ENCODE measurements around the gene CHST11.
A peak's percentile ranks its signal among the peaks of the same experiment; 100 is the strongest.

The CHST11 gene

DNA sequence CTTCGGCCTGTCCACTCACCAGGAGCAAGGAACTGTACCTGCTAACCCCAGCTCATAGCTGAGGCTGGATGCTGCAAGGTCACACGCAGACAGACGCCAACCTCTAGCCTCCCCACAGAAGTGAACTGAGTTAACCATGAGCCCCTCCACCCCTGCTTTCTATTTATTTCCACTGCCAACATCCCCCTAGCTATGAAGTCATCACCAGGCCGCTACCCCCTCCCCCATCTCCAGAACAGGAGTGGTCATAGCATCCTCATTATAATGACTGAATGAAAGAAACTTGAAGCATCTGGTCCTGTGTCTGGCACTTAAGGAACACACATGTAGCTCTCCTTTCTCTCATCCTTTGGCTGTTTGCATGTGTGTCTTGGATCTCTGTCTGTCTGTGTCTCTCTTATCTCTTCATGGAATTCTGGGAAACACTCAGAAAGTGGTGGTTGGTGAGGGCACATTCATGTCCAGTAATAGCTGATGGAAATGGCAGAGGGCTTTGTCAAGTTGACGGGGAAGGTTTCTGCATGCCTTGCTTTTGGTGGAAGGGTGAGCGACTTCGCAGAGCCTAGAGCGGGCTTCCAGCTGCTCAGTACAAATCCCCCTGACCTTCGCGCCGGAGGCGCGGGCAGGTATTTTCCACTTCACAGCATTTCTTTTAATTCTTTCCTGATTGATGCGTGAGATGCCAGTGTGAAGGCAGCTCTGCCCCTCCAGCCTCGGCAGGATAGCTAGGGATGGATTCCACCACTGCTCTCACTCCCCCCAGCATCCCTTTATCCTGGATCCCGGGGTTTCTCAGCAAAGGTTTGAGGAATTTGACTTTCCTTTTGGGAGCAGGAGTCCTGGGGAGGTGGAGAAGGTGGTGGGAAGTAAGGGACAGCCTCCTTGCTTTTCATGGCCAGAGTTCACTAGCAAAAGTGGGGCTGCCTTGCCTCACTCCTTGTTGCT, 198.2 kb downstream of the CHST11 start:
- no peak for DNase-seq (ENCODE audit: low read depth)

DNA sequence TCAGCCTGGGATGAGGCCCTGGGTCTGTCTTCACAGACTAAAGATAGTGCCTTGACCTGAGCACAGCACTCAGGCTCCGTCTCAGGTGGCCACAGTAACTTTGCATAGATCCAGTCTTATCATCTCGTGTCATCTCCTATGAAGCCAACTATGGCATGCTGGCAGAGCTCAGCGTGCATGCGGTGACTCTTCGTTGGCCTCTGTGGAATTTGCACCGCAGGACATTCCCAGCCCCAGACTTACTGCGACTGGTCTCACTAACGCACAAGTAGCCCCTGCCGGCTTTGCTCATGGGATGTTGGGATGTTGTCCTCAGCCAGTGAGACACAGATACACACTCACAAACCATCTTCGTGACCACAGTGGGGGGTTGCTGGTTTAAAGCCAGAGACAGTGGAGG, 199.6 kb downstream of the CHST11 start:
- DNase-seq (ENCODE audit: low read depth) = no peak

DNA sequence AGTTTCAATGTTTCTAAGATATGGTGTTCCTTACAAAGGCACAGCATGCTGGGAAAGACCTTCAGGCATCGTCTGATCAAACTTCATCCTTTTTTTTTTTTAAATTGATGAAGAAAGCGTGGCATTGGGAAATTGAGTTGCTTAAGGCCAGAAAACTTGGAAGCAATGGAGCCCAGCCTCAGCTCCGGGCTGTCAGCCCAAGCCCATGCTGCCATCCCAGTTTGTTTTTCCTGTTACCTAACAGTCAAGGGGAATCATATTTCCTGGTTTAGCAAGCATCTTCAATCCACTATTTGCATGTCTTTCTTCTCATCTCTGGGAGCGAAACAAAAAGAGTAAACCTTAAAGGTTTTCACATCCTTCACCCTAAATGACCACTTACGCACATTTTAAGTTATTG, 200.2 kb downstream of the CHST11 start:
- no peak for DNase-seq (ENCODE audit: low read depth)

DNA sequence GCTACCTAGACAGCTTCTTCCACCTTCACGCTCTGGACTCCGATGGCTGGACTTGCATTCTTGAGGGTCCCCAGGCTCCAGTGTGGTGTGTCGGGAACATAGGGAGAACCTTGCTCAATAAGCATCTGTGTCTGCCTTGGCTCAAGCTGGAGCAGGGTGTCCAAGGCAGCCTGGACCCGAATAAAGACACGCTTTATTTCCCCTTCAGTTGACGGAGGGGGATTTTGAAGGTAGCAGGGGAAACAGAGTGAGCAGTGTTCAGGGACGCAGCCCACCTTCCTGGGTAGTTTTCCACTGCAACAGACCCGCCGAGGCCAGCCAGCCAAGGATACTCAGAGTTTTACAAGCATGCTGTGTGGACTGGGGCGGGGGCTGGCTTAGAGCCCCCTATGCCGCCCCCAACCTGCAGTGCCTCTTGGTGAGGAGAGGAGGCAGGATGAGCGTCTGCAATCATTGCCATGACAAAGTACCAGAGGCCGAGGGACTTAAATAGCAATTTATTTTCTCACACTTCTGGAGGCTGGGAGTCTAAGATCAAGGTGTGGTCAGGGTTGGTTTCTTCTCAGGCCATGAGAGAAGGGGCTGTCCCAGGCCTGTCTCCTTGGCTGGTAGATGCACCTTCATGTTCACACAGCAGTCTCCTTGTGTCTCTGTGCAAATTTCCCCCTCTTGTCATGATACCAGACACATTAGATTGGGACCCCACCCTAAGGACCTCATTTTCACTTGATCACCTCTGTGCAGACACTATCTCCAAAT, 201.2 kb downstream of the CHST11 start:
- DNase-seq (ENCODE audit: low read depth) = no peak

DNA sequence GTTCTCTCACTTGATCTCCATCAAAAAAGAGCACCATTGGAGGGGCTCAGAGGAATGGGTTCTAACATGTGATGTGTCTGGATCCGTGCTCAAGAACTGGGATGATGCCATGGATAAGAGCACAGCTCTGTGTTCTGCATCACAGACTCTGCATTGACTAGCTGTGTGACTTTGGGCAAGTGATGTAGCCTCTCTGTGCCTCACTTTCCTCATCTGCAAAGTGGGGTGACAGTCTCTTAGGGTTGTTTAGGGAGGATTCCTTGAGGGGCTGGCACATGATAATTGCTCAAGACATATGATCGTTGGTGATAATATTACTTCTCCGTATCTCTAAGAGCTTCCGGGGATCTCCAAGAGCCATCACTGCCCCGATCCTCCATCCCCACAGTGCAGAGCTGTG, 202.3 kb downstream of the CHST11 start:
- DNase-seq (ENCODE audit: low read depth) = no peak

DNA sequence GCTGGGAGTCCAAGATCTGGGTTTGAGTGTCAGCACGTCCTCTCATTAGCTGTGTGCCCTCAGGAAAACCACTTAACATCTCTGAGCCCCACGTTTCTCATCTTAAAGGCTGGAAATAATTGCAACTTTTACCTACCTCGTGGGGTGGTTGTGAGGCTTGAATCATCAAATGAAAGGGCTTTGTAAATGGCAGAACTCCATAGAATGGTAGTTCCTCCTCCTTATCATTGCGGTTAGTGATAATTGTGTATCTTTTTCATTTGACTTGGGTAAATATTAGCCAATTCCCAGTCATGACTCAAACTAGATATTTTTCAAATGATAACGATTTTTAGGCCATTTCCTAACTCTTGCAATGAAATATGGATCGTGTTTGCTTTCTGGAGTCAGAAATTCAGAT, 205.5 kb downstream of the CHST11 start:
- DNase-seq (ENCODE audit: low read depth) = no peak

DNA sequence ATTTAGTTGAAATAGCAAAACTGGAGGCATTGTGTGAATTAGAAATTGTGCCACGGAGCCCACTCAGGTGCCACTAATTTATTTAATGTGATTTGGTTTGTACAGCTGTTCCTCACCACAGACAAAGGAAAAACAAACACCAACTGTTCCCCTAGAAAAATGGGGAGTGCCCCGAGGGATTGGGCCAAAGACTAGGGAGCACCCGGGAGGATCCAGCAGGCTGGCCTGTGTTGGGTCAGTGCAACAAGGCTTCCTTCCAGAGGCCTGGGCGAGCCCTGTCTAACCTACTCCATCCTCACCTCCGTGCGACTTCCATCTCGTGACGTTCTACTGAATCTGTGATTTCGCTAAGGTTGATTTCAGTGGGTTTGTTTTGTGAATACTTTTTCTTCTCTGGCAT, 206.2 kb downstream of the CHST11 start:
- DNase-seq (ENCODE audit: low read depth) = no peak

DNA sequence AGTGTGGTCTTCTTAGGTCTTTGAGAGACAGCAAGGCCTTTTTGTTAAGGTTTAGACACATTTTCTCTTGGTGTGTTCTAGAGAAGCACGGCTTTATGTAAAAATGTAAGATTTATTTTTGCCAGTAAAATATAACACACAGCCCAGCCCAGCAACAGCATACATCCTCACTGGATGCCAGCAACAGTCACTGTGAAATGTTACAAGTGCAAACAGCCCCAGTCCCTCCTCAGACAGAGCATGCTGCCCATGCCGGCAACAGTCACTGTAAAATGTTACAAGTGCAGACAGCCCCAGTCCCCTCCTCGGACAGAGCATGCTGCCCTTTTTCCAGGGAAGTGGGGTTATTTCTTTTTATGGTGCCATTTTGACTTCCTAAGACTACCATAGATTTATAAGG, 207.6 kb downstream of the CHST11 start:
- no peak for DNase-seq (ENCODE audit: low read depth)

DNA sequence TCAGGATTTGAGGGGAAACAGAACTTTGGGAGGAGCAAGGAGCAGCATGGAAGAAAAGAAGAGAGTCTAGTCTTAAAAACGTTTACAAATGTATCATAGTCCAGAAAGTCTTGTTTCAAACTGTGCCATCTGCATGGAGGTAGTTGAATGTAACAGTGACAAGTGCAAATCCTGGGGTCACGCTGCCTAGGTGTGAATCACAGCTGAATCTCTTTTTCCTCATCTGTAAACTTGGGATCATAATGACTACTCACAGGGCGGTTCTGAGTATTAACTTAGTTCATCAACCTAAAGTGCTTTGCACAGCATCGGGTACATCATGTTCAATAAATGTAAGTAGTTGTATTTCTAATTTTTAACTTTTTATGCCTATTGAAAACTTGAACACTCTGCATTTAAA, 208.5 kb downstream of the CHST11 start:
- no peak for DNase-seq (ENCODE audit: low read depth)

DNA sequence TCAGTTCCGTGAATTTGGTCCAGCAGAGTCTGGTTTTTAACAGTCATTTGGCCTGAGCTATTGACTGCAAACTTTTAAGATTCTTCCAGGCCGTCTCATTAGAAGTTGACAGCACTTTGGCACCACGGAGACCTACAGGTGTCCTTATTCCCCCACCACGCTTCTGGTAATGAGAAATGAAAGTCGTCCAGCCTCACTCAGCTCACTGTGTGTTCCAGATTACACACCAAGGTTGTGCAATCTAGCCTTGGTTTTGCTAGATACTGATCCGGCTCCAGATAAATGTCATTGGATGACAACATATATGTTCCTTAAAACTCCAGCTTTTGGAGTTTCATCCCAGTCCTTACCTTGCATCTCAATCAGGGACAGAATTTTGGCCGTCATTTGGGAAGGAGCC, 210.4 kb downstream of the CHST11 start:
- DNase-seq (ENCODE audit: low read depth) = no peak

DNA sequence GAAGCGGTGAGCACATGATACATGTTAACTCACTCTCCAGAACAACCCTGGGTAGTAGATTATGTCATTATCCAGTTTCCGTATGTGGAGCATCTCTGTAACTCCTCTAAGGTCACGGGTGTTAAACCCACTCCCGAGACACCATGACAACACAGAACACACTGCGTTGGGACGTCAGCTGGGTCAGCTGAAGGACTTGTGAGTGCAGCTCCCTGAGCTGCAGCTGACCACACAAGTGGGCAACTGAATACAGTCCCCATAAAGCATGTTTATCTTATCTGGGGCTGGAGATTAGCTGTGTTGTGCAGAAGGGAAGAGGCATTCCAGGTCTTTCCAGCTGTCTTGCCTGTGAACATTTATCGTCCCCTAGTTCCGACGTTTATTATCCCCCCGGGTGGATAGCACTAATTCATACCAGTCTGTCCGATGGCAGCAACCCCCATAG, 211.5 kb downstream of the CHST11 start:
- DNase-seq (ENCODE audit: low read depth) = no peak

DNA sequence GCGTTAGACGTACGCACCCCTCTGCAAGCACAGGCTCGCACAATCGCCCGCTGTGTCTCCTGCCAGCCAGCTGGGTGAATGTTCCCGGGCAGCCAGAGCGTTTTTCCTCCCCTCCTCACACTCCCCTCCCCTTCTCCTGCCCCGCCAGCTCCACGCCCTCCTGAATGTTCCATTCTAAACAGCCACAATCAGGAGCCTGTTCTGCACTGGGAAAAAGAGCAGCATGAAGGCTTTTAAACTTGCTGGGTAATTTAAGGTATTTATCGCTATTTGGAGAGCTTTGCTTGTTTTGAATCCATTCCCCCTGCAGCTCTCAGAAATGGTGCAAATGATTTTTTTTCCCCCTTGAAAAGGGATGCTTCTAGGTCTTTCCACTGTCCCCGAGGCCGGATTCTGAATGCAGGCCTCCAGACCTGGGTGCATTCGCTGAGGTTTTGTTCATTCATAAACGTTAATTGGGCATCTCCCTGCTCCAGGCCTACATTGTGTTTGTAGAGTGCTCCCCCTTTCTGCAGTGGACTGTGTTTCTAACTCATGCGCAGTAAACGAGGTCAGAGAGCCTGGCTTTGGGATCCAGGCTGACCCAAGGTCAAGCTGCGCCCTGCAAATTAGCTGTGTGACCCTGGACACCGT, 212.5 kb downstream of the CHST11 start:
- no peak for DNase-seq (ENCODE audit: low read depth)

DNA sequence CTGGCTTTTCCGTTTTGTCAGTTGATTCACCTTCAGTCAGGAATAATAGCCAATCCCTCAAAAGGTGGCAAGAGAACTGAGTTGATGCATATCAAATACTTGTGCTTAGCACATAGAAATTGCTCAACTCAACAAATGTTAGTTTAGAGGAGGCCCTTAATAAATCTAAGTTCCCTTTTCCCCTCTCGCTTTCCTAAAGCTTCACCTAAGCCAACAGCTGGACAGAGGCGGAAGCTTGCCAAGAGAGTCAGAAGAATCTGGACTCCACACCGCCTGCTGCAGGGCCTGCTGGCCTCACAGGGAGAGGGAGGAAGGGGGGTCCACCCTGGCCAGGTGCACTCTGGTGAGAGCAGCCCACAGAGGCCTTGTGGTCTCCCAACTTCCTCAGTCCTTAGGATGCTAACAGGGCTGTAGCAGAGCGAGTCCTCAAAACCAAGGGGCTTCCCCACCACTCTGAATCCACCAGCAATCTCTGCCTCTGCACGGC, 213.1 kb downstream of the CHST11 start:
- no peak for DNase-seq (ENCODE audit: low read depth)

DNA sequence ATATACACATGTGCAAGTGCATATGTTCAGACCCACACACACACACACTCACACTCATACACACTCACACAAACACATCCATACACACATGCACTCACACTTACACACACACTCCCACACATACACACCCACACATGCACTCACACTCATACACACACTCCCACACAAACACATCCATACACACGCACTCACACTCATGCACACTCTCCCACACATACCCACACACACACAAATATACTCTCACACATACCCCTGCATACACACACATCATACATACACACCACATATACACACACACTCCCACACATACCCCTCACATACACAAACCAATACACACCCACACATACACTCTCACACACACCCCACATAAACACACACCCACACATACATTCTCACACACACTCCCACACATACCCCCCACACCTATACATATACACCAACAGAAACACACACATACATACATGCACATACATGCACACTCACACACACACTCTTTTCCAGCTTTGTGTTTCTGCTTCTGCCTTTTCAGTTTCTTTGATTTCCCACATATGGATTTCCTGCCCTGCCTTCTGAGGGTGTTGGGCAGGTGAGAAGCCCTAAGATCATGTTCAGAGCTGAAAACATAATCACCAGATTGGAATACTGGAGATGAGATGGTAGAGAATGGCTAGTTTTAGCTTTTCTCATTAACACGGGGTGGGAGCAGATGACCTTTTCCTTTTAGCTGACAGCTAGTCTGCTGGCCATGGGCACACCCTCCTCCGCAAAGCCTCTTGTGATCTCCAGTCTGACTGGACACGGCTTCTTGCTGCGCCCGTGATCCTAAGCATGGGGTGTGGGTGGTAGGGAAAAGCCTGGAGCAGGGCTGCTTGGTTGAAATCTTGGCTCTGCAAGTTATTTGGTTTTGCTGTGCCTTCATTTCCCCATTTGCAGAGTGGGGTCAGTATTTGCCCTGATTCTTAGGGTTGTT, 214.0 kb downstream of the CHST11 start:
- DNase-seq (ENCODE audit: low read depth) = no peak

DNA sequence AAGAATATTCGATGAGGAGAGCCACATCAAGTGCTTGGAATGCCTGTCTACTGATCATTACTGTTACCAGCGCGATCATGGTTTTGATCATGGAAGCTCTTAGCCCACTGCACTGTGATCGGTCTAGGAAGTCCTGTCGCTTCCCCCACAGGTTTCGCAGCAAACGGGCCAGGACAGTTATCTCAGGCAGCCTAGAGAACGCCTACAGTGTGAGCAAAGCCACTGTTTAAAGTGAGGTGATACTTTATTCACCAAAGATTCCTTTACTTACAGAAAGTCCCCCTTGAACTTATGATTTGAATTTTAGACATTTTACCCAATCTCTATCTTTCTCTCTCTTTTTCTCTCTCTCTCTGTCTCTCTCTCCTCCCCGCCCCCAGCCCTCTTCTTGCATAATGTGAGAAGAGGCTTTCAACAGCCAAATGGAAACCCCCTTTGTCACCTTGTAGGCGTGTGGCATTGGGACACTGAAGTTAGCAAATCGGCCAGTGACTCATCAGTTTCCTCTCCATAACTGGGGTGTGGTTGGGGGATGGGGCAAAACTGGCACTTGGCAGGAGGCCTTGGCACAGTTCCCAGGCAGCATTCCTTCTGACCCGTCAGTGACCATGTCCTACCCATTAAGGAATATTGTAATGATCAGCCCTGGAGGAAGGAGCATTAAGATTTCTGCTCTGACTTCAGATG, 214.8 kb downstream of the CHST11 start:
- DNase-seq (ENCODE audit: low read depth) = peak; percentile 86

DNA sequence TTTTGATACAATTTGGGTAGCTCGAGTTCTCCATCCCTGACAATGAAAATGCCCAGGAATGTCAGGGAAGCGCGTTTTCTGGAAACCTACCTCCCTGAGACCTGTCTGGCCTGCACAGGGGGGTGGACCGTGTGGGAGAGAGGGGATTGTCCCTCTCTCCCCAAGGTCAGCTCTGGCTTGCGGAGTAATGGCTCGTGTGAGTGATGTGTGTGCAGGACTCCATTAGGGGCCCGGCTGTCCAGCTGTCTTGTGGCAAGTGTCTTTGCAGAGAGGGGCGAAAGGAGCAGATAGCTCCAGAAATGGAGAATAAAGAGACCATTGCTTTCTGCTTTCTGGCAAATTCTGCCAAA, 215.3 kb downstream of the CHST11 start:
- no peak for DNase-seq (ENCODE audit: low read depth)

DNA sequence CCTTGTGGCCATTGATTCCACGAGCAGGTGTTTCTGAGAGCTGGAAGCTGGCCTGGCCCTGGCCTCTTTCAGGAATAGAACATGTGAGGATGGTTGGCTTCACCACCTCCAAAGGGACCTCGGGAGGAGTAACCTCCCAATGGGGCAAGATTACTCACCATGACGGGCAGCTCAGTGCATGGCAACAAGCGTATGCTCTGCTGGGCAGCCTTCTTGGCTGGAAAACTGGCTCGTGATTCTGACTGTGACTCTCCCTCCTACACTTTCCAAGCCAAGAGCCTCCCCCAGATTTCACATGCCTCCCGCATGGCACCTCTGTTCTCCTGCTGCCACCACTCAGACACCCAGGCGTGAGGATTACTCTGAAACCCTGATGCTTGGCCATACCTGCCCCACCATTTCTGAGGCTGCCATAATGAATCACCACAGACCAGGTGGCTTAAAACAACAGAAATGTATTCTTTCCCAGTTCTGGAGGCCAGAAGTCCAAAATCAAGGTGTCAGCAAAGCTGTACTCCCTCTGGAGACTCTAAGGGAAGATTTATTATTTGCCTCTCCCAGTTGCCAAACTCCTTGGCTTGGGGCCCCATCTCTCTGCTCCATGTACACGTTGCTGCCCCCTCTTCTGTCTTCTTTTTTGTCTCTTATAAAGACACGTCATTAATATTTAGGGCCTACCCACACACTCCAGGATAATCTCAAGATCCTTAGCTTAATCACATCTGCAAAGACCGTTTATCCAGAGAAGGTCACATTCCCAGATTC, 215.9 kb downstream of the CHST11 start:
- no peak for DNase-seq (ENCODE audit: low read depth)

DNA sequence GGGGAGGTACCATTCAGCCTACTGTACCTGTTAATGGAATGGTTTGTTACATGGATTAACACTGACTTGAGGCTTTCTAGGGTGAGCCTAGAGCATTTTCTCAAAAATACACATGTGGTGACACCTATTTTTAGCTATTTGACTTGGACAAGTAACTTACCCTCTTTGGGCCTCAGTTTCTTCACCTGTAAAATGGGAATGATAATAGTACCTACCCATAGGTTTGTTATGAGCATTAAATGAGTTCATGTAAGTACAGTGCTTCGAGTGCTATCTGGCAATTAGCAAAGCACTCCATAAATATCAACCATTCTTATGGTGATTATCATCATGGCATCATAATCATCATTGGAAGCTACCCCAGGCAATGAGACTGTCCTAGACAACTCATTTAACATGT, 216.5 kb downstream of the CHST11 start:
- DNase-seq (ENCODE audit: low read depth) = no peak

DNA sequence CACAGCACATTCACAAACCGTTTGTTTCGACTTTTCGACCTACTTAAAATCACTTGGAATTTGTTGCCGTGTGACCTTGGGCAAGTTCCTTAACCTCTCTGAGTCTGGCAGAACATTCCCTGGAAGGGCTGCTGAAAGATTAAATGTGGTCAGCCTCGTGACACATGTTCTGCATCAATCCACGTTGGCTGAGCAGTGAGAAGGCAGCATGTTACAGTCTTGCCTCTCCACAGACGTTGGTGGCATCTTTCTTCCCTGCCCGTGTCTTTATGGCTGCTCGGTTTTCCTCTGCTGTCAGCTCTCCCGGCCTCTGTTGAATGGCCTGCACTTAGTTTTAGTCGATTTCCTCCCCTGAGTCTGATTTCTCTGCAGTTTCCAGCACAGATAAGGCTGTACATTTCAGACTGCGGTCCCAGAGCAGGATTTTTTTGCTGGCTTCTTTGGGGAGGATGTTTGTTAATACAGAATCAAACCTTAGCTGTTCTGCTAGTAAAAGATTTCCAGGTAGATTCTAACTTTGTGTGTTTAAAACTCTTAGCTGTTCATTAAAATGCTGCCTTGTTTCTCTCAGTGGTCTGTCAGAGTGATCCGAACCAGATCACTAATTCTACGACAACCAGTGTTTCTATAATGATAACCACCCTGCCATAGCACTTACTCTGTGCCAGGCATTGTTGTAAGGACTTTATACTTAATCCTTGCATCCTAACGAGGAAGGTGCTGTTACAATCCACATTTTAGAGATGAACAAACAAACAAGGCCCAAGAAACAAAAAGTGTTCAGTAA, 217.1 kb downstream of the CHST11 start:
- no peak for DNase-seq (ENCODE audit: low read depth)
